ENCODE measurements around the gene SPAG16.
A peak's percentile ranks its signal among the peaks of the same experiment; 100 is the strongest.

SPAG16 gene

DNA sequence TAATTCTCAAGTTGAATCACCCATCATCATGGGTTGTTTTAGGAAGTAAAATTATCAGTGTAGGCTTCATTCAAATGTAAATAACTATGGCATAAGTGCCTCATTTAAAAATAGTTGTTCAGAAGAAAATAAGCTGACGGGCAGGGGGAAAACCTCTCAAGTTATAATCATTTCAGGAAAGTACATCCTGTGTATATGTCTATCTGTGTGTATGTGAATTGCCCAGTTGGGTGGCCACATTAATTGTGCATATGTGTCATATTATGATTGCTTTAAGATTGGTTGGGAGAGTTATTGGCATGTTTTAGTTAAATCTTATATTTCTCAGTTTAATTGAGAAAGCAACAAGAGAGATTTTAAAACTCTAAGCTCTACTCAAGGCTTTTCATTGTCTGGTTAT is 843.8 kb downstream of the SPAG16 start:
- TF ChIP-seq REST (IDR thresholded peaks at IDR 0.05; ENCODE audit: low read depth) (no peak), TAF1 (IDR thresholded peaks at IDR 0.05; ENCODE audit: low read depth) (no peak), TCF12 (IDR thresholded peaks at IDR 0.05; ENCODE audit: low read depth) (no peak), ZBTB7A (IDR thresholded peaks at IDR 0.05; ENCODE audit: low read depth) (no peak), EP300 (IDR thresholded peaks at IDR 0.05; ENCODE audit: borderline replicate concordance) (no peak), NFIC (IDR thresholded peaks at IDR 0.05) (no peak), EGR1 (IDR thresholded peaks at IDR 0.05) (no peak), YY1 (IDR thresholded peaks at IDR 0.05; ENCODE audit: low read depth) (no peak), FOXM1 (IDR thresholded peaks at IDR 0.05; ENCODE audit: borderline replicate concordance, low read depth) (no peak), TEAD4 (IDR thresholded peaks at IDR 0.05) (no peak), CREB1 (IDR thresholded peaks at IDR 0.05; ENCODE audit: low read depth) (no peak), RAD21 (IDR thresholded peaks at IDR 0.05; ENCODE audit: low read depth) (no peak), CEBPB (IDR thresholded peaks at IDR 0.05) (no peak)
- TF ChIP-seq, protein P1, sequence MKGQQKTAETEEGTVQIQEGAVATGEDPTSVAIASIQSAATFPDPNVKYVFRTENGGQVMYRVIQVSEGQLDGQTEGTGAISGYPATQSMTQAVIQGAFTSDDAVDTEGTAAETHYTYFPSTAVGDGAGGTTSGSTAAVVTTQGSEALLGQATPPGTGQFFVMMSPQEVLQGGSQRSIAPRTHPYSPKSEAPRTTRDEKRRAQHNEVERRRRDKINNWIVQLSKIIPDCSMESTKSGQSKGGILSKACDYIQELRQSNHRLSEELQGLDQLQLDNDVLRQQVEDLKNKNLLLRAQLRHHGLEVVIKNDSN (IDR thresholded peaks at IDR 0.05): no peak
- TF ChIP-seq, protein P2, sequence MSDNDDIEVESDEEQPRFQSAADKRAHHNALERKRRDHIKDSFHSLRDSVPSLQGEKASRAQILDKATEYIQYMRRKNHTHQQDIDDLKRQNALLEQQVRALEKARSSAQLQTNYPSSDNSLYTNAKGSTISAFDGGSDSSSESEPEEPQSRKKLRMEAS (IDR thresholded peaks at IDR 0.05): no peak

GRCh38 chr2:214130114-214130513 is 845.9 kb downstream of the SPAG16 start:
- TF ChIP-seq NFIC (IDR thresholded peaks at IDR 0.05) (no peak), EGR1 (IDR thresholded peaks at IDR 0.05) (no peak), ZBTB7A (IDR thresholded peaks at IDR 0.05; ENCODE audit: low read depth) (no peak), EP300 (IDR thresholded peaks at IDR 0.05; ENCODE audit: borderline replicate concordance) (no peak), REST (IDR thresholded peaks at IDR 0.05; ENCODE audit: low read depth) (no peak), TCF12 (IDR thresholded peaks at IDR 0.05; ENCODE audit: low read depth) (no peak), RAD21 (IDR thresholded peaks at IDR 0.05; ENCODE audit: low read depth) (no peak)
- TF ChIP-seq, protein P2 (IDR thresholded peaks at IDR 0.05): no peak
- TF ChIP-seq, protein P1 (IDR thresholded peaks at IDR 0.05): no peak

- no peak for TF ChIP-seq NFIC (IDR thresholded peaks at IDR 0.05)
- no peak for TF ChIP-seq TEAD4 (IDR thresholded peaks at IDR 0.05)
These were observed 851.7 kb downstream of the SPAG16 start for GRCh38 chr2:214135966-214136365.

GRCh38 chr2:214138779-214139178 is 854.5 kb downstream of the SPAG16 start:
- TF ChIP-seq NFIC (IDR thresholded peaks at IDR 0.05): no peak
- no peak for TF ChIP-seq CREB1 (IDR thresholded peaks at IDR 0.05; ENCODE audit: low read depth)
- TF ChIP-seq EGR1 (IDR thresholded peaks at IDR 0.05): no peak
- TF ChIP-seq TCF12 (IDR thresholded peaks at IDR 0.05; ENCODE audit: low read depth): no peak
- TF ChIP-seq TAF1 (IDR thresholded peaks at IDR 0.05; ENCODE audit: low read depth): no peak
- TF ChIP-seq YY1 (IDR thresholded peaks at IDR 0.05; ENCODE audit: low read depth): no peak
- TF ChIP-seq, protein P1 (IDR thresholded peaks at IDR 0.05): no peak

DNA sequence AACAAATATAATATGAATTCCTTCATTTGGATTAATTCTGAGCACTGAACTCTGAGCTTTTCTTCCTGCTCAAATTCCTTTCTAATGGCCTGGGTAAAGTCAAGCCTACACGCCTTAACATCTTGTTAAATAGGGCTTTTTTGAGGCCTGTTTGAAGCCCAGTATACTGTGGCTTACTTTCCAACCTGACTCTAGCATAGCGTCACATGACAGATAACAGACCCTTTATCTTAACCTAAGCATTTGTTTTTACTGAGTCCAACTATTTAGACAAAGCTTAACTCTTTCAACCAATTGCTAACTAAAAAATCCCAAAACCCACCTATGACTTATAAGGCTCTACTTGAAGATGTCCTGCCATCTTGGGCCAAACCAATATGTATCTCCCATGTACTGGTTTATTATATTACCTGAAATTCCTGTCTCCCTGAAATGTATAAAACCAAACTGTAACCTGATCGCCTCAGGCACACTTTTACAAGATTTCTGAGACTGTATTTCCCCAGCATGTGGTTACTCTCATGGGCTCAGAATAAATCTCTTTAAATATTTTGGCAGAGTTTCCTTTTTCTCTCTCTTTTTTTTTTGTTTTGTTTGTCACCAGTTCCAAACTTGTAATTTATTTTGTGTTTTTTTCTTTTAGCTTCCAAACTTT is 855.5 kb downstream of the SPAG16 start:
- TF ChIP-seq TCF12 (IDR thresholded peaks at IDR 0.05; ENCODE audit: low read depth) (no peak), NFIC (IDR thresholded peaks at IDR 0.05) (peak; percentile 53; the same call in 1 of the 2 replicates), TEAD4 (IDR thresholded peaks at IDR 0.05) (peak; percentile 50), EP300 (IDR thresholded peaks at IDR 0.05; ENCODE audit: borderline replicate concordance) (peak; percentile 44; the same call in 1 of the 2 replicates)

GRCh38 chr2:214156971-214157370 is 872.7 kb downstream of the SPAG16 start:
- TF ChIP-seq, protein P2 (IDR thresholded peaks at IDR 0.05): no peak
- TF ChIP-seq EGR1 (IDR thresholded peaks at IDR 0.05): no peak
- no peak for TF ChIP-seq NFIC (IDR thresholded peaks at IDR 0.05)
- TF ChIP-seq, protein P1 (IDR thresholded peaks at IDR 0.05): no peak
- TF ChIP-seq CREB1 (IDR thresholded peaks at IDR 0.05; ENCODE audit: low read depth): no peak
- TF ChIP-seq CEBPB (IDR thresholded peaks at IDR 0.05): no peak
- no peak for TF ChIP-seq YY1 (IDR thresholded peaks at IDR 0.05; ENCODE audit: low read depth)

Measured in Ishikawa (cell line).